GM19455 (cell line): ENCODE measurements around the gene PSTK.

Source experiments
- ATAC-seq: cut with Tn5 transposase; IDR thresholded peaks from one replicate; pipeline ENCODE4 v1.9.1; 2021; ENCODE audit not compliant: unreplicated experiment

The PSTK gene

DNA sequence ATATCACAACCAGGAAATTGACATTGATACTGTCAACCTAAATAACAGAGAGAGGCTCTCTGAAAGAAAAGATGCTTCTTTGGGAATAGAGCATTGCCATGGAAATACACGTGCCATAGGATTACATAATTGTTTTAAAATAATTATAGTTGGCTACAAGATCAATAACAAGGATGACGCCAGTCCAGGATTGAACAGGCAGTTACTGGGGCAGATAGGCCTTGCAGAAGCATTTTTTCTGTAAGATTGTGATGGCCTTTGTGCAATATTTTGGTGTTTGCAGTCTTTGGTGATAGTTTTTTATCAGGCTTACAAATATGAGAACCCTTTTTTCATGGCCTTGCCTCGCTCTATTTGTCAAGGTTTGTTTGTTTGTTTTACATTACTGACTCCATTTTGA is 39.1 kb downstream of the PSTK start:
- no peak for ATAC-seq

DNA sequence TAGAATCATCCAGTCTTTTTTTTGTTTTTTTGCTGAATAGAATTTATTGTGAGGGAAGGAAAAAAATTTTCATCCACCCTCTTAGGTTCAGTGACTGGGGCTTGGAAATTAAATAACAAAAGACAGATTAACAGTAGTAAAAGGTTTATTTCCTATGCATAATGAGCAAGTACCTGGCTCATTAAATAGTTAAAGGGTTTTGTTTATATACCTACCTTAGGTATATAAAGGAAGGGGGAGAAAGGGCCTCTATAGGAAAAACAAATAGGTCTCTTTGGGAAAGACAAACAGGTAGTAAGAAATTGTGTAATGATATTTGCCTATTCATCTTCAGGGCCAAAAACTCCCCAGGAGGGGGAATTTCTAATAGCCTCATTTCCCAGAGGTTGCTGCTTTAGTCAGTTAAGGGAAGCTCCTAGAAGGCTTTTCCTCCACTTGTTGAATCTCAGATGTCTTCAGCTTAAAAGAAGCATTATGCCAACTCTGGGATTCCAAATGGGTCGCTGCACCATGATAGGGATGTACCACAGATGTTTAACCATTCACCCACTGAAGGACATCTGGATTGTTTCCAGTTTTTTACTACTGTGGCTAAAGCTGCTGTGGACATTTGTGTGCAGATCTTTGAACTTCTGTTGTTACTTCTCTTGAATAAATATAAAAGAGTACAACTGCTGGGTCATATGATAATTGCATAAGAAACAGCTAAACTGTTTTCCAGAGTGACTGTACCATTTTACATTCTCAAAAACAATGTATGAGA is 39.9 kb downstream of the PSTK start:
- ATAC-seq, result no peak

DNA sequence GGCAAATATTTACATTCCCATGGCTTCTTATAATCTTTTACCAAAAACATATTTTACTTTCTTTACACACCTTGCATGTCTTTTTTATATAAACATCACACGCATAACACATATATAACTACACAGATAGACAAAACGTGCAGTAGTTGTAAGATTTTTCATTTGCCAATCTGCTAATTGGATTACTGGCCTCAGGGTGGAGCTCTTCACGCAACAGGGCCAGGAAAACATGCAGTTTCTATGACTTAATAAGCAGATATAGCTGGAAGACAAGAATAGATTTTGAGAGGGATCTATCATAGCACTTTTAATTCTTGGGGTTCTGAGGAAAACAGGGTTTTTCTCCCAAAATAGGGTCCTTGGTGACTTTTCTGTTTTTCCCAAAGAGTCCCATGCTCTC is 41.3 kb downstream of the PSTK start:
- ATAC-seq, result no peak

DNA sequence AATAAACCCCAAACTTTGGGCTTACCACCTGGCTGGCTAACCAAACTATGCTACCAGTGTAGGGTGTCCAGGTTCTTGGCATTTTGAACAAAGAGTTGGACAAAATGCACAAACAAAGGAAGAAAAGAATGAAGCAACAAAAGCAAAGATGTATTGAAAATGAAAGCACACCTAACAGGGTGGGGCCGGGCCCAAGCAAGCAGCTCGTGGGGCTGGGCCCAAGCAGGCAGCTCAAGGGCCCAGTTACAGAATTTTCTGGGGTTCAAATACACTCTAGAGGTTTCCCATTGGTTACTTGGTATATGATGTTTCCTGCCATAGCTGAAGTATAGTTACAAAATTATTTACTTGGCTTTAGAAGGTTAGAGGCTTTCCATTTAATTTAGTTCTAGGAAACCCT is 44.3 kb downstream of the PSTK start:
- ATAC-seq, result no peak

DNA sequence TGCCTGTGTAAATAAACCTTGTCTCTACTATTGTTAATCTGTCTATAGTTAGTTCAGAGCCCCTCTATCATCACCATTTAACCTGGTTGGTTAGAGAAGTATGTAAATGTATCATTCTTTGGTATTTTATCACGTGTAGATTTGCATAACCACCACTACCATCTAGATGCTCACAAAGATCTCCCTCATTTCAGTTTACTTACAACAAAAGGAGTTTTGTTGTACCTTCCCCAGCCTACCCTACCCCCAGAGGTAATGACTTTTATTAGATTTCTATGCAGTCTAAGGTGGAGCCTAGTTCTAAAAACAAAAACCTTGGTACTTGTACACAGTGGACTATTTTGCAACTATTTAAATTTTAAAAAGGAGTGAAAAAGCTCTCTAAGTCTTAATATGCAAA is 46.1 kb downstream of the PSTK start:
- no peak for ATAC-seq

DNA sequence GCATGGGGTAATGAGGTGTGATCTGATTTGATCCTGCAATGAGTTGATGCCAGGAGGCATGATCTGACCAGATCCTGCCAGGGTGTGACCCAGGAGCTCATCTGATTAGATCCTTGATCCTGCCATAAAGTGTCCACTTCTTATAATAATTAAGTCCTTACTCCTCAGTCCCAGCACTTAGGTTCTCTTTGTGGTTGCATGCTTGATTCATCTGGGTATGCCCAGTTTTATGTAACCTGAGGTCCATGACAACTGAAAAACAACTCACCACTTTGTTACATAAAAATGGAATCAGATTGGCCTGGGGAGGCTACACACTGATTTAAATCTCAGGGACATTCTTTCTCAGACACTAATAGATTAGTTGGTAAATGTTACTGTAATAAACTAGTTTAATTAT is 47.7 kb downstream of the PSTK start:
- ATAC-seq, result no peak

DNA sequence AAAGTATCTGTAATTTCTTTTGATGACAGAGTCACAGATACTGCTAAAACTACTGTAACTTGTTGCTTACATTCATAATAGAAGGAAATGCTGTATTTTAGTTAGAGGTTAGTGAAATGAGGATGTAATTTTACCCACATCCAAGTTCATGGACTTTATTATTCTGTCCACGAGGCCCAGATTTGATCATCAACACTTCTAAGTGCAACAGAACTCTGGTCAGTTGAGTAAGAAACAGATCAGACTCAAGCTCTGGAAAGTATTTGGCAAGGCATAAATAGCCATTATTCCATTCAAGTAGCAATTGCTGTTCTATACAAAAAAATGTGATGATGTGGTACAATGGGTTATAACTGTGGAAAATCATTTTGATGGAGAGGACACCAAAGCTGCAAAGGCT is 50.9 kb downstream of the PSTK start:
- ATAC-seq, result no peak

DNA sequence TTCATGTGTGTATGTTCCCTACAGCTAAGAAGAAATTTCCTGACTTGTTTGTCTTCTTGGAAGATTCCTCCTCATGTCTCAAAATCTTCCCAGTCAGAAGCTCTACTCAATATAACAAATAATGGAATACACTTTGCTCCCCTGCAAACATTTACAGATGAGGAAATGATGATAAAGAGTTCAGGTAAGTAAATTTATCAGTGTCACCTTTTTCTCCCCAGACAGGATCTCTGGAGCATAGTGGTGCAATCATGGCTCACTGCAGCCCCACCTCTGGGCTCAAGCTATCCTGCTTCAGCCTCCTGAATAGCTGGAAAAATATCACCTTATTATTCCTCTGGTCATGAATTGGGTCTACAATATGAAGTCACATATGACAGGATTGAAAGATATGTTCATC is 54.1 kb downstream of the PSTK start:
- ATAC-seq, result no peak

DNA sequence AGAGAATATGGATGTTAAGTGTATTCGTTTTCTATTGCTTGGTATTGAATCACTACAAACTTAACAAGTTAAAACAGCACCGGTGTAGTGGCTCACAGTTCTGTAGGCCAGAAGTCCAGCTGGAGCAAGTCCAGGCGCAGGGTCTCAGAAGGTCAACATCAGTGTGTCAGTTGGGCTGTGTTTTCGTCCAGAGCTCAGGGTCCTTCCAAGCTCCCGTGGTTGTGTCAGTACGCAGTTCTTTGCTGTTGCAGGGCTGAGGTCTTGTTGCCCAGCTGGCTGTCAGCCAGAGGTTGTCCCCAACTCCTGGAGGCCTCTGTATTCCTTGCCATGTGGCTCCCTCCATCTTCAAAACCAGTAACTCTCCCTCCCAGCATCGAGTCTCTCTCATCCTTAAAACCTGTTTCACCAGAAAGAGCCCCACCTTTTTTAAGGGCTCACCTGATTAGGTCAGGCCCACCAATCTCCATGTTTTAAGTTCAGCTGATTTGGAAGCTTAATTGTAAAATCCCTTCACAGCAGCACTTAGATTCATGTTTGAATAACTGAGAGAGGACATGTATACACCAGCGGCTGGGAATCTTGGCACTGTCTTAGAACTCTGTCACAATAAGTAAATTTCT is 55.4 kb downstream of the PSTK start:
- ATAC-seq, result no peak

DNA sequence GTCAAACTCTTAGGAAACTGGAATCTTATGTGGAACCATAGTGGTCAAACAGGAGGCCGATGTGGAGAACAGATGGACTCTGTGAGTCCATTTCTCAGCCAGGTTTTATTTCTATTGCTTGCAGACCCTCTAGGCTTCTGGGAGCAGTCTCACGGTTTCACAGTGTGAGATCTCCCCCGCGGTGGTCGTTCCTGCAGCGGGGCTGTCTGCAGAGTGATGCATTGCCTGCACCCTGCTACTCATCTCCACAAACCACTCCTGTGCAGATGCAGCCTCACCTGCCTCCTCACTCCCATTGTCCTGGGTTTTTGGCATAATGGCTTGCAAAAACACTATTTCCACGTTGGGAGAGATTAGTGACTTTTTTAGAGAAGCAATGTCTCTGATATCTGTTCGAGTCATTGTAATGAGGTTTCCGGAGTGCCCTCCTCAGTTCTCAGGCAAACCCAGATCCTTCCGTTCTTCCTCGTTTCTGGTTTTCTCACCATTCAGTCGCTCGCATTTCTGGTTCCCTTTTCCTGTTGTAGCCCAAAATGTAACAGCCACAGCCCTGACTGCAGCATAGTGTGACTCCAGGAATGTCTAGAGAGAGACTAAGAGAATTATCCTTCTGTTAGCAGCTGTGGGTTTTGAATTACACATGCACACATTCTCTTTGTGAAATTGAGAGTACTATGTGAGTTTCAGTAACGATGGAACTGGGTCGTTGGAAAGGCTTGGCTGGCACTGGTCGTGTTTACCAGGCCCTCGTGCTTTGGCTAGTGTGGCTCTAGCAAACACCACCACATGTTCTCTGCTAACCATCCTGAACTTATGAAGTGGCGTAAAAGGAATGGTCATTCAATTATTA is 58.8 kb downstream of the PSTK start:
- ATAC-seq, result no peak

DNA sequence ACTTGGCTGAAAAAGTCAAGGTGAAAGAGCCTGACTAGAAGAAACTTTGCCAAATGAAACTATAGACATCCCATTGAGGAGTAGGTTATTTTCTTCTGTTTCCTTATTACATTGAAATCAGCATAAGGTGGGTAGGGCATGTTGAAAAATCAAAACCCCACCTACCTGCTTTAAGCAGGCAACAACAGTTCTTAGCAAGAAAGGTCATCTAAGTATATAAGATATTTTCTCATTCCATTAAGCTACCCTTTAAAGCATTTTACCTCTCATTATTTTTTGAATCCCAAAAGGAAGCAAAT is 59.4 kb downstream of the PSTK start:
- no peak for ATAC-seq
